ENCODE measurements around the gene MLLT6.

Gene MLLT6

GRCh38 chr17:38745545-38745944, 40.5 kb downstream of the MLLT6 start:
- DNase-seq, result peak; percentile 79

DNA sequence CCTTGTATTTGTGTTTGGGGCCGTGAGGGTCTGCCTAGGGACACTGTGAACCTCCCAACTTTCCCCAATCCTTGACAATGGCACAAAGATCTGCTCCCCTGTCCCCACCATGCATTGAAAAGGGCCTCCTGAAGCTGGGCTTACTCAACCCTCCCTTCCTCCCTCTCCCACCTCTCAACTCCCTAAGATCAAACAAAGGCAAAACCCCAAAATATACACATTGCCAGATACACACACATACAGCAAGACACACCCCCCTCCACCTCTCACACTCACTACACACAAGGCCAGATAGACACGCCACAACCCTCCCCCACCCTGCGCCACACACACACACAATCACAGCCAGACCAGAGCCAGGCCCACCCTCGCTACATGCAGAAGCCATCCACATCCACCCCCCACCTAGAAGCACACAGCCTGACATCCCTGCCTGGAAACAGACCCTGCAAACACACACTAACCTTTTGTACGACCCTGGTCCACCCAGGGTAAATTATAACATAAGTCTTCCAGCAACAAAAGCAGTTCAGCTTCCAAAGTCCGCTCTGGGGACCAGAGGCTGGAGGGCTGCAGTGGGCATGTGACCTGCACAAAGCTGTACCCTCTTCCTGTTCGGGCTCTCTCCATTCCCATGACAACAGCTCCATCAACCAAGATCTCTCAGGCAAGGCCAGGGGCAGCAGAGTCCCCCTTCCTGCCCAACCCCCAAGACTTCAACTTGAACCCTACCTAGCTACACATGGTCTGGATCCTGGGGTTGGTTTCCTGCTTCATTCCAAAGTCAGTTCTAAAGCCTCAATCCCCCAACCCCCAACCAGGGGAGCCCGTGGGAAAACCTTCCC, 41.2 kb downstream of the MLLT6 start:
- DNase-seq, result no peak

- DNase-seq, result no peak
Measured at GRCh38 chr17:38746849-38747462, 41.9 kb downstream of the MLLT6 start.

- no peak for DNase-seq
Measured at GRCh38 chr17:38747463-38748148, 42.5 kb downstream of the MLLT6 start.

- DNase-seq, result peak; percentile 84
Measured at GRCh38 chr17:38748149-38748891, 43.2 kb downstream of the MLLT6 start, which contains the start of gene PCGF2. TSS of gene PCGF2 (minus strand) at chr17:38748336. CDS start at chr17:38740402, 7,934 bp downstream.

DNA sequence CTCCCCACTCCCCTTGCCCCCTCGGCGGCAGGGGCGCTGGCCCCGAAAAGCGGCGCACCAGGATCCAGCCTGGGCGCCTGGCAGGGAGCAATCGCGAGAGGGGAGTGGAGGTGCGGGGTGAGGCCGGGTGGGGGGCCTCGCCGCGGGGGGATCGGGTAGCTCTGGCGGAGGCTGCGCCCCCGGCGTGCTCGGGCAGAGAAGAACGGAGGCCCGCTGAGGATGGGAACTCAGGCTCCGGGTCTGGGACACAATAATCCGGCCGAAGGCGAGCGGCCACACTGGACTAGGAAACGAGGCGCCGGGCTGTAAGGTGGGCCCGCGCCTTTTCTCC, 43.8 kb downstream of the MLLT6 start:
- DNase-seq, result peak; percentile 30

DNA sequence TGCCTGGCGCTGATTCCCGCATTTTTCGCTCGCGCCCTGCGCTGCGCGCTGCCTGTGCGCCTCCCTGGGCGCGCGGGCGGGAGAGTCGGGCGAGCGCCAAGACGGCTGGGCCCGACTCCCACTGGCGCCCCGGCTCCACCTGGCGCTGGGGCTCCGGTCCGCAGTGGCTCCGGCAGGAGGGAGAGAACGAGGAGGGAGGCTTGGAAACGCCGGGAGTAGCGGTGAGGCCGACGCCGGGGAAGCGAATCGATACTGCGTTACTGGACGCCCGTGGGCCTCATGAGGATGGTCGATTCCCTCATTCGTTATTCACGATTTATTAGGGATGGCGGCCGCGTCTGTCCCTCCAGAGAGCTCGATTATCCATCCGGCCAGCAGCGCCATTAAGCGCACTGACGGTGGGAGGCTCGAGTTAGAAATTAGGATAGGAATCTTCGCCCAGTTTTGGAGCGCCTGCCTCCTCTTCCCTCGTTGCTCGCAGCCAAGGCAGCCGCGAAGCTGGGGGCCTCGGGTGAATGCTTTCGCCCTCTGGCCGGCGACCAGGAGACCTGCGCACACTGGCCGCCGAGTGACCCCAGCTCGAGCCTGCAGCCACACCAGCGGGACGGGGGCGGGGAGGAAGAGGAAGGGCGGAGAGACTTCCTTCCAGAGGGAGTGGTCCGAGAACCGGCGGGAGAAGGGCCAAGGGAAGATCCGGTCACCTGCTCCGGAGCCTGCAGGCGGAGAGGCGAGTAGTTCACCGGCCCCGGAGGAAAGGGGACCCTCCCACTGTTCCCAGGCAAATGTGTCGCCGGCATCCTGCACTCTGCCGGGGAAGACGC, 44.4 kb downstream of the MLLT6 start:
- peak; percentile 44 for DNase-seq

DNA sequence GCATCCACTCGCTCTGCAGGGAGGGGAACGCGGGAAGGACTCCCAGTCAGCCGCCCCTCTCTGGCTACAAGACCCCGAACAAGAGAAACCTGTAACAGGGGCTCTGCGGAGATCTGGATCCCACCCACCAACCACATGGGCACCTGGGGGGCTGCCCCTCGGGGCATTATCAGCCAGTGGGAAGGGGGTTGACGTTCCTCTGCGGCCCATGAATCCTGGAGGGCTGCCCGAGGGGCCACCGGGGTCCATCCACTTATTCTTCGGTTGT, 44.9 kb downstream of the MLLT6 start:
- no peak for DNase-seq

GRCh38 chr17:38750312-38751121, 45.4 kb downstream of the MLLT6 start:
- peak; percentile 53 for DNase-seq

GRCh38 chr17:38751144-38751807, 46.2 kb downstream of the MLLT6 start:
- no peak for DNase-seq

DNA sequence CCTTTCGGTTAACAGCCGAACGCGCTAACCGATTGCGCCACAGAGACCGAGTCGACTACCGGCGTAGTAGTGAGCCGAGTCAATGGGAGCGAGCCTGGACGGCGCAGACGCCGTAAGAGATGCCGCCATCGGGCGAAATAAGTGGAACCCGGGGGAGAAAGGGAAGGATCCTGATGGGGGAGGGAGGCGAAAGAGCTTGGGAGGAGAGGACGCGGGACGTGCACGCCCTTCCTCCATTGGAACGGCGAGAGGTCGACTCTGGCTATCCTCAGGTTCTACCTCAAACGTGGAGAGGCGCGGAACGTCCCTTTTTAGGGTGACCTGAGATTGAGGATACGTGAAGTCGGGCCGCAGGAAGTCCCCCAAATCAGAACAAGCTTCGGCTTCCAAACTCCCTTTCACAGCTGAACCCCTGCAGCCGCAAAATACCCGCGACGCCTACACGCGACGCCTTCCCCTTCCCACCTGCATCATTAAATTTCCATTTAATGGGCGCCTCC, 46.8 kb downstream of the MLLT6 start:
- peak; percentile 60 for DNase-seq

DNA sequence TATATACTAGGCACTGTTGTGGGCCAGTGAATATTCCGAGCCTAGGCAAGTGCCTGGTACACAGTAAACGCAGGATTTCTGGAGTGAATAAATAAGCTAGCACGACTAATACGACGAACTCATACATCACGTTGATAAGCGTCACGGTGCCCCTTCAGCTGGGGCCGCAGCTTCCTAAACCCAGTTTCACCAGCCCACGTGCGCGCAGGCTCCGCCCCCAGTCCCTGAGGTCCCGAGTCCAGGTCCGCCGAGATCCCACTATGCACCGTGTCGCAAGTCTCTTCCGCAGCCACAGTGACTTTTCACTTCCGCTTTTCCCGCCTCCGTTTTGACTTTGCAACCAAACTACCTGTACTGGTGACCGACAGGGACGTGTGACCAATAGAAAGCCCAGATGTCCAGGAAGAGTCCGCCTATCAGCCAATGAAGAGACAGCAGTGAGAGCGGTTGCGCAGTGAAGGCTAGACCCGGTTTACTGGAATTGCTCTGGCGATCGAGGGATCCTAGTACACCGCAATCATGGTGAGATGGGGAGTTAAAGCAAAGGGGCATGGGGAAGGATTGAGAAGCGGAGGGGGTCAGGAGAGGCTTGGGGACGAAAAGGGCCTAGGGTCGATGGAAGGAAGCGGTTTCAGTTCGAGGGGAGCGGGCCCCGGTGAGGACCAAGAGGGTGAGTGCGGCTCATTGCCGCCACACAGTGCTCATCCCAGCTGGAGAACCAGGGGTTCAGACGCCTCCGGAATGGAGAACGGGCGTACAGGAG, 47.4 kb downstream of the MLLT6 start, which contains the start of gene PSMB3:
Gene PSMB3, plus strand, starts transcription at position 434 of the 763 bp plus-strand sequence. Its CDS starts 86 bp downstream, at position 520.
- DNase-seq, result peak; percentile 99

DNA sequence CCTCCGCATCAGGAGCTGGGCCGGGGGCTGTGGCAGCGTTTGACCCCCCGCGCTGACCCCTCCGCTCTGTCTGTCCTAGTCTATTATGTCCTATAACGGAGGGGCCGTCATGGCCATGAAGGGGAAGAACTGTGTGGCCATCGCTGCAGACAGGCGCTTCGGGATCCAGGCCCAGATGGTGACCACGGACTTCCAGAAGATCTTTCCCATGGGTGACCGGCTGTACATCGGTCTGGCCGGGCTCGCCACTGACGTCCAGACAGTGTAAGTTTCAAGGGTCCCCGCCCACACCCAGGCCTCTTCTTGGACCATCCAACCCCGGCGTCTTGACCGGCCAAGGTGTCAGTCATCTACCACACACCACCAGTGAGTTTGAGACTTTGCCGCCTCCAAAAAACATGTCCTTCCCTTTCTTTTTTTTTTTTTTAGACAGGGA, 48.0 kb downstream of the MLLT6 start:
- no peak for DNase-seq

DNA sequence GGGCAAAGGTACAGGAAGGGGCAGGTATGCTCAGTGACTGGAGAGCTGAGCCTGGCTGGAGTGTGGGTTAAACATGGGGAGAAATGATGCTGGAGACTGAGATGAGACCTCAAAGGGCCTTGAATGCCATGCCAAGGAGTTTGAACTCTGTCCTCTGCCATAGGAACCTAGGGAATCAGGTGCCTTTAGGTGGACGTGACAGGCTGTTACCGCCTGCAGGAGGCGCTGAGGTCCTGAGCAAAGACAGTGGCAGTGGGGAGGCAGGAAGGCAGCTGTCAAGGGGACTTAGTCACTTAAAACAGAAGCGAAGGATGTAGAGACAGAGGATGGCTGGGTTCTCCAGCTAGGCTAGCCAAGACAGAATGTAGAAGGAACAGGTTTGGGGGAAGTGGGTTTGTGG, 56.5 kb downstream of the MLLT6 start:
- no peak for DNase-seq

DNA sequence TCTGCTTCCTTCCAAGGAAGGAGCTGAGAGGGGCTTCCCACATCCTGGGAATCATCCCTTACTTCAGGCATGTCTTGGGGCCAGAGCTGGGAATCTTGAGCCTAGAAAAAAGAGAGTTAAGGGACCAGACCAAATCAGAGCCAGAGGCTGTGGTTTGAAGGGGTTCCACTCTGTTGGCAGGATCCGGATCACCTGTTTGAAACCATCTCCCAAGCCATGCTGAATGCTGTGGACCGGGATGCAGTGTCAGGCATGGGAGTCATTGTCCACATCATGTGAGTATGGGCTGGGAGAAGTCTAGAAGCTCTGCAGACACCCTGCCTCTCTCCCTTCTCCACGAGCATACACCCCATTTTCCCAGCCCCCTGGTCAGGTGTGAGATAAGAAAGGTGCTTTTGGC, 57.2 kb downstream of the MLLT6 start:
- no peak for DNase-seq

GRCh38 chr17:38766341-38766740, 61.3 kb downstream of the MLLT6 start:
- no peak for DNase-seq

GRCh38 chr17:38768417-38768816, 63.3 kb downstream of the MLLT6 start:
- peak; percentile 47 for DNase-seq

GRCh38 chr17:38773258-38773657, 68.2 kb downstream of the MLLT6 start:
- no peak for DNase-seq

DNA sequence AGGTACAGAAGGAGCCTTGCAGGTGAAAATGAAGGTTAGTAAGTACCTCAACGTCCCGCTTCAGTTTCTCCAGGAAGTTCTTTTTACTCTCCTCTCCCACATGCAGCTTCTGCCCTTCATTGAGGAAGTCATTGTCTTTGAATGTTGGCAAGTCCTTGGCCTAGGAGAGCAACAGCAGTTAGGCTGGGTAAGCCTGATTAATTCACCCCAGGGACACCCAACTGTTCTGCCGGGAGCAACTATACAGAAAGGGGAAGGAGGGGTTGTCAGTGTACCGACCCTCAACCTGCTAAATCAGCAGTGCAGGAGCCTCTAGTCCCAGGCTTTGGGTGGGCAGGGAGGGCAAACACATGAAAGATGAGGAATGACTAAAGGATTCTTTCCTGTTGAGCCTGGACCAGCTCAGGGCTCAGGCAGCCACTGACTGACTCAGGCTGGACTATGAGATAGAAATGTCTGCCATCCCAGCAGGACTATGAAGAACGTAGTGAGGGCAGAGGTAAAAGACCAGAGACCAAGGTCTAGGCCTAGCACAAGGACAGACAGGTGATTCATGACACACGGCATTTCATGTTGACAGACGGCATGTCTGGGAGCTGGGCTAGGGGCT, 72.7 kb downstream of the MLLT6 start:
- DNase-seq, result no peak
